HL-60/S4 (cell line): Measurements from ENCODE around the gene GCSAM.
"Not testable (repeated sequence)": the region's sequence is repeated elsewhere in the genome, so short reads cannot be mapped to it uniquely, and the experiment has no call there.

Experiments
- in situ Hi-C: fragments of 300-500 bp; cut with MboI; formaldehyde crosslinking; loops from 2 replicates; pipeline ENCODE4 v1.14.3; 2022; ENCODE audit warnings: low sequenced_read_pairs

GCSAM gene

GRCh38 chr3:112078125-112079083 is 54.6 kb downstream of the GCSAM start:
- in situ Hi-C loops = no loop called here

GRCh38 chr3:112074616-112075497 is 58.2 kb downstream of the GCSAM start:
- in situ Hi-C loops = no loop called here

- in situ Hi-C loops = no loop called here
These were observed 59.0 kb downstream of the GCSAM start for GRCh38 chr3:112074006-112074405.

- in situ Hi-C loops = not testable (repeated sequence)
These were observed 60.5 kb downstream of the GCSAM start for GRCh38 chr3:112072387-112073060.
